HG02623 (cell line): Measurements from ENCODE around the gene SIPA1L3.
"Not testable (repeated sequence)": the region's sequence is repeated elsewhere in the genome, so short reads cannot be mapped to it uniquely, and the experiment has no call there.

Experiments used
- ATAC-seq: cut with Tn5 transposase; IDR thresholded peaks from one replicate; pipeline ENCODE4 v1.9.1; 2021; ENCODE audit warnings: moderate library complexity; ENCODE audit not compliant: unreplicated experiment

SIPA1L3 gene

DNA sequence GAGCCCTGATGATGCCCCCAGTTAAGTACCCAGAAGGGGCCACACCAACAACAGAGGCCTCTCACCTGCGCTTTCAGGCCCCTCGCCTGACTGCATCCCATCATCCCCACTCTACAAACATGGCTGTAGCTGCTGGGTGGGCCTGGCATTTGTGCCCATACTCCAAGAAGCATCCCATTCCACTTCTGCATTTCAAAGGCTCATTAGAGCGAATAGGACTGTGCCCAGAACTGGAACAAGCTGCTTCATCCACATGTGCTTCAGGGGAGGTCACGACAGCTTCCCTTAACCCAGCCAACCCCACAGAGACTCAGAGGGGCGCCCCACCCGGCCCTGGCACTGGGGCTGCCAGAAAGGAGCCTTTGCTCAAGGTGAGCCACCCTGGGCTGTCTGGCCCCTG, 156.9 kb downstream of the SIPA1L3 start:
- ATAC-seq: no peak

DNA sequence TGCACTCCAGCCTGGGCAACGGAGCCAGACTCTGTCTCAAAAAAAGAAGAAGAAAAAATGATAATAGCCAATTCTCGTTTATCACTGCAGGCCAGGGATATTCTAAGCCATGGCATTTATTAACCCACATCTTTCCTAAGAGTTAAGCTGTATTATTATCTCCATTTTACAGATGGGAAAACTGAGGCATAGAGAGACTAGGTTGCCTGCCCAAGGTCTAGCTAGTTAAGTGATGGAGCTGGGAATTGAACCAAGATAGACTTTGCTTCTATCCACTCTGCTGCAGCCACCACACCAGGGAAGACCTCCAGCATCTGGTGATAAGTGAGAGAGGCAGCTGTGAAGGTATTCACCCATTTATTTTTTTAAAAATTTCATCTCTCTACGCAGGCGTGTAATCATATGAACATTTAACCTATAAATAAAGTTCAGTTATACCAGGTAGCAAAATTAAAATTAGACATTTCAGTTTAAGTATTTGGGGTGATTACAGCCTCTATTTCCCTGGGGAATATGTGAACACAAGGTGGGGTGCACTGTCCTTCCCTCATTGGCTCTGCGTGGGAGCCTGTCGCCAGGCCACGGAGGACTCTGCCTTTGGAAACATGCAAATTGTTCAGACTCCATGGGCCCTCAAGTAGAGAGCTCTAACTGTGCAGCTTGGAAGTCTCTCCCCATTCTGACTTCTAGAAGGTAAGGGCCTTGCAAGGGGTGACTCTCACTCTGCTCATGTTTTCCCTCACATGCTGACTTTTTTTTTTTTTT, 157.8 kb downstream of the SIPA1L3 start:
- no peak for ATAC-seq

- not testable (repeated sequence) for ATAC-seq
These were observed 158.8 kb downstream of the SIPA1L3 start for GRCh38 chr19:38065775-38066174.

- ATAC-seq: no peak
These were observed 161.8 kb downstream of the SIPA1L3 start for GRCh38 chr19:38068826-38069225.

DNA sequence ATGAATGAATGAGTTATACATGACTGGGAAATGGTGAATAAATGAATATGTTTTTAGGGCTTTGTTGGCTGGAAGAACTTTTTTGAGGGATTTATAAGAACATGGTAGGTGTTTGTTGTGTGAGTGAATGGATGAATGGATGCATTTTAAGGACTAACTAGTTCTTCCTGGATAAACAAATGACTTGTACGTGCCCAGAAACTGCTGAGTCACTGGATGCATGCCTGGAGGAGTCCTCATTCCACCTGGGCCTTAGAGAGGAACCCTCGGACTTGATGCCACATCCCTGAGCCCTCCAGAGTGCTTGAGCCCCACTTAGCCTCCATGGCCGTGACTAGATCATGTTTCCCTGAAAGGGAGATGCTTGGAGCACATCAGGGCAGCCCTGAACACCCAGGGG, 163.6 kb downstream of the SIPA1L3 start:
- ATAC-seq: no peak

GRCh38 chr19:38071054-38071453, 164.0 kb downstream of the SIPA1L3 start:
- ATAC-seq: not testable (repeated sequence)

DNA sequence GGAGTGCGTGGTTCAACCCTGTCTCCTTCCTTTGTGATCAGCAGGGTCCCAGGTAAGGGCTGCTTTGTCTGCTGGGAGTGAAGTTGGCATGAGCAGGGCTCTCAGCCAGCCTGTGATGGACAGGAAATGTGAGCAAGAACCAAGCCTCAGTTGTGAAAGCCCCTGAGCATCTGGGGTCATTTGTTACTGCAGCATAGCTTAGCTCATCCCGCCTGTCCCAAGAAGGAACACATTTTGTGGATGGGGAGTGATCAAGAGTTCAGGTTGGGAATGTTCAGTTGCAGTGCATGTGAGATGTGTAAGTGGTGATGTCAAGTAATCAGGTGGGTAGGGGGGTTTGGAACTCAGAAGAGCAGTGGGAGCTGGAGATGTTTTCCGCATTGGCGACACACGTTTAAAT, 164.6 kb downstream of the SIPA1L3 start:
- no peak for ATAC-seq

DNA sequence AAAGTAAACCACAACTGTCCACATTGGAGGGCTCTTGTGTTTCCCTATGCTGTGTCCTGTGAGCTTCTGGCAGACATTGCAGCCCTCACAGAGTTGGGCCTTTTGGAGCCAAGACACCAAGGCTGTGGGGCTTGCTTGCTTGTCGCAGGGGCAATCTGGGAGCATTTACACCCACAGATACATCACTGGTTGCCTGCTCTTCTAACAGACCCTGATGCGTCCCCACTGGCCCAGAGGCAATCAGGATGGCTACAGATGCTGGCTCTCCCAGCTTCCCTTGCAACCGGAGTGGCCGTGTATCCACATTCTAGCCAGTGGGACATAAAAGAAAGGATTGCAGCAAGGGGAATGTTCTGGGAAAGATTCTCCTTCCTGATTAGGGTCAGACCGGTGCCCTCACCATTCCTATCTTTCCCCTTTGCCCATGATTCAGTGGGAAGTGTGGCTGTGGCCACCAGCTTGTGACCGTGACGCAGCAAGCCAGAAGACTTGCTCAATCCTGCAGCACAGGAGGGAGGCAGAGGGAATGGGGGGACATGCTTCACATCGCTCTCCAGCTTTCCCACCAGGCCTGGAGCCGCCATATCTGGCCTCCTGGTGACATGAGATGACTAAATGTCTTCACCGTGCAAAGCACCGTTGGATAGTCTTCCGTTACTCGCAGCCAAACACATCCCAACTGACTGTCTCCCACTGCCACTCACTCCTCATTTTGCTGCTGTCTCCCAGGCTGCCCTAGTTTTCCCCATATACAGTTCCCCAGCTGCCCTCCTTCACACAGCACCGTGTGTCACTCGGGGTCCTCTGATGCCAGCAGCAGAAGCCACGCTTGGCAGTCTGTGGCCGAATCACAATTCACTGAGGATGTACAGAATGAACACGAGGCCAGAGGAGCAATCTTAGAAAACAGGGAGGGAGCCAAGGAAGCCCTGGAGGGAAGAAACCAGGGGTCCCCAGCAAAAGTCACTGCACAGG, 166.1 kb downstream of the SIPA1L3 start:
- ATAC-seq: no peak

DNA sequence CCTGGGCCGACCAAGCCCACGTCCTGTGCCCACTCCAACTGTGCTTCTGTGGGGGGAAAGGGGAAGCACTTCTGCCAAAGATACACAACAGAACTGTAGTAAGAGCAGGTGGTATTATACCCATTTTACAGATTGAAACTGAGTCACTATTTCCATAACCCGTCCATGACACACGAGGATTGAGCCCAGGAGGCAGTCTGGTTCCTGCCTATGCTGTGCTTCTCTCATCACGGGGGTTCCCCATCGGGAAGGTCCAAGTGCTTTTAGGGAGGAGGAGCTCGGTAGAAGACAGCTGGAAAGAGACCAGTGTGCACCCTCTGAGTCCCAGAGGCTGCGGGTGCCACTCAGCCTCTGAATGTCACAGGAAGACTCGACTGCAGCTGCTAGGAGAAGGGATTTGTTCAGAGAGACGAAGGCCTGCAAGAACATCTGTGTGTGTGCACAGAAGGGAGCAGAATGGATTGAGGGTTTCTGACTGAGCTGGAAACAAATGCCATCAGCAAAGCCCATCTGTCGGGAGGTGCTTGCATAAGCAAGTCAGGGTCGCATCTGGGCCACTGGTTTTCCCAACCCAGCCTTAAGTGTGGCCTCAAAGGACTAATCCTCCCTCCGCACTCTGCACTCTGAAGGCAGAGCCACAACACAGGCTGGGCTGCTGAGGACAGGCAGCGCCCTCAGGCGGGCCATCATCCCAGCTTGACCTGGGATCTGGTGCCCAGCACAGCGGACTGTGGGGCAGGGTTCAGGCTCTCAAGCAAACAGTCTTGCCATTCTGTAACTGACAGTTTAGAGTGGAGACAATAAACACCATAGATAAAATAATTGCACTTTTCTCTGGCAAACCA, 167.1 kb downstream of the SIPA1L3 start:
- no peak for ATAC-seq

DNA sequence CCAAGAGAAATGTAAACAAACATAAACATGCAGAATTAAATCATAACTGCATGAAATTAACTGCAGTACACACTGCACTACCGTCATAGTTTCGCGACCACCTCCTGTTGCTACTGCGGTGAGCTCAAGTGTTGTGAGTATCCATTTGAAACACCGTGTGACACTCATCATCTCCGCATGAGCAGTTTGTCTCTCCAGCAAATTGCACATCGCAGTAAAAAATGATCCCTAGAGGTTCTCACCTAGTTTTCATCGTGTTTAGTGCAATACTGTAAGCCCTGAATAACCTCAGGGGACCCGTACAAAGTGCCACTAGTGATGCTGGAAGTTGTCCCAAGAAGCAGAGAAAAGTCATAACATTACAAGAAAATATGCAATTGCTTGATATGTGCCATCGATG, 169.3 kb downstream of the SIPA1L3 start:
- ATAC-seq: no peak

DNA sequence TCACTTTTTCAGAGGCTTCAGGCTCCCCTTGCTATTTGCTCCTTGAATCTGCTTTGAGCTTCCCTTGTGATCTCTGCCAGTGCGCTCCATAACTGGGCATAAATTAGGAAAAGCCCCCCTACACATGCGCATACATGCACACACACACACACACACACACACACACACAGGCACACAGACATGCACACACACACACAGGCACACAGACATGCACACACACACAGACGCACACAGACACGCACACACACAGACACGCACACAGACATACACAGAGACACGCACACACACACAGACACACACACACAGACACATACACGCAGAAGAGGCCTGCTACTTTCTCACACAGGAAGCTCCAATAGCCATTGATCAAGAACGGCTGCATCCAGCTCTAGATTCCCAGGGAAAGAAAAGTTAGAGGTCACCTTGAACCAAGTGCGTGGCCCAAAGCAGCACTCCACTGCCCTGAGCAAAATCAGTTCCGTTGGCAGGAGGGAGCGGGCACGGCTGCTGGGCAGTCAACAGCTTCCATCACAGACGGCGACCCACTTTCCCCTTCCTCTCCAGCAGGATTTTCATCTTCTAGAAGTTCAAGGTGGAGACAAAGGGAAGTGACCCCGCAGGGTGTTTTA, 171.4 kb downstream of the SIPA1L3 start:
- ATAC-seq: no peak

GRCh38 chr19:38079926-38080380, 172.9 kb downstream of the SIPA1L3 start:
- peak; percentile 58 for ATAC-seq

DNA sequence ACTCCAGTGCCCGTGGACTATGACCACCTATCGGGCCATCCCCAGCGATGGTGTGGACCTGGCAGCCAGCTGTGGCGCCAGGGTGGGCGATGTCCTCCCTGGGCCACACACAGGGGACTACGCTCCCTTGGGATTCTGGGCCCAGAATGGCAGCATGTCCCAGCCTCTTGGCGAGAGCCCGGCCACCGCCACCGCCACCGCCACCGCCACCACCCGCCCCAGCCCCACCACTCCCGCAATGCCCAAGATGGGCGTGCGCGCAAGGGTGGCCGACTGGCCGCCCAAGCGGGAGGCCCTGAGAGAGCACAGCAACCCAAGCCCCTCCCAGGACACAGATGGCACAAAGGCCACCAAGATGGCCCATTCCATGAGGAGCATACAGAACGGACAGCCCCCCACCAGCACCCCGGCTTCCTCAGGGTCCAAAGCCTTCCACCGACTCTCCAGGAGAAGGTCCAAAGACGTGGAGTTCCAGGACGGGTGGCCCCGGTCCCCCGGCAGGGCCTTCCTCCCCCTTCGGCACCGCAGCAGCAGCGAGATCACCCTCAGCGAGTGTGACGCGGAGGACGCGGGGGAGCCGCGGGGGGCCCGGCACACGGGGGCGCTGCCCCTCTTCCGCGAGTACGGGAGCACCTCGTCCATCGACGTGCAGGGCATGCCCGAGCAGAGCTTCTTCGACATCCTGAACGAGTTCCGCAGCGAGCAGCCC, 174.7 kb downstream of the SIPA1L3 start:
- ATAC-seq: no peak

- no peak for ATAC-seq
These were observed 175.5 kb downstream of the SIPA1L3 start for GRCh38 chr19:38082256-38083118.

DNA sequence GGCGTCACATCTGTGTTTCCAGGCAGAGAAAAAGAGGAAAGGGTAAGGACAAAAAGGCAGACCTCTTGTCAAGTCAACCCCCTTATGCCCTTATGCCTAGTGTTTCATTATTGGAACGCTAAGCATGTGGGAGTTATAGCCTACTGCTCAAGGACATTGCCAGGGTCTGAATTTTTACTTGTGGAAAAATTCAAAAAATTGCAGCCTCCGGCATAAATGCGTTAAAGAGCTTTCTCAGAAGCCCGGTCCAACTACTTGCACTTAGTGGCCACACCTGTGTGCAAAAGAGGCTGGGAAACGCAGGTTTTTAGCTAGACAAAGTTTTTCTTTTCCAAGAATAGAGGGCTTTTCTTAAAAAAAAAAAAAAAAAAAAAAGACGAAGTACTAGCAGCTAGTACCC, 177.2 kb downstream of the SIPA1L3 start:
- no peak for ATAC-seq

- ATAC-seq: no peak
These were observed 182.4 kb downstream of the SIPA1L3 start for GRCh38 chr19:38089440-38089839.

DNA sequence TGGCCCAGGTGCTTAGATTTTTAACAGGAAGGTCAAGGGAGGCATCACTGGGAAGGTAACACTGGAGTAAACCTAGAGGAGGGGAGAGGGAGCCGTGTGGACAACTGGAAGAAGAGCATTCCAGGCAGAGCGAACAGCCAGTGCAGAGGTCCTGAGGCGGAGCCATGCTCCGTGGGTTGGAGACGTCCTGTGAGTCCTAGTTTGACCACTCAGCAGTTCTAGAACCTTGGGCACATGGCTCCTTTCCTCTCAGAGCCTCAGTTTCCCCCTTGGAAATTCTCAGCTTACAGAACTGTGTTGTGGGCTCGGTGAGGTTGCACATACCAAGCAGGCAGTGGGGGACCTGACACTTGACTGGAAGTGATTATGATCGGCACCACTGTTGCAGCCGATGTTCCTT, 186.1 kb downstream of the SIPA1L3 start:
- ATAC-seq: no peak

- ATAC-seq: no peak
These were observed 186.6 kb downstream of the SIPA1L3 start for GRCh38 chr19:38093587-38093986.
